Panc1 (cell line): ENCODE measurements around the gene VAPA. TPM values are rescaled to one million over a fixed set of nuclear protein-coding genes. Genes with fewer than 3 reads are reported as not detected.

ENCODE experiments used
- ATAC-seq: fragments of 200-7000 bp; cut with Tn5 transposase; 2 replicates; pipeline ENCODE4 v1.9.1; 2020; ENCODE audit warnings: mild to moderate bottlenecking, moderate library complexity
- BruUV-seq: library from RNA; stranded (reverse); fragments of 400-500 nt; replicated peaks from 2 replicates; lab custom pipeline; 2021; lab: Mats Ljungman, UMichigan
- CTCF ChIA-PET: fragments of 300-600 bp; sonication (Branson Sonifier 250); formaldehyde crosslinking; loops from one replicate; lab custom pipeline; 2022; ENCODE audit warnings: antibody characterized with exemption; lab: Charles Lee
- POLR2A ChIA-PET: fragments of 300-600 bp; sonication (Branson Sonifier 250); formaldehyde crosslinking; loops from one replicate; lab custom pipeline; 2022; ENCODE audit warnings: antibody characterized with exemption; lab: Charles Lee
- DNase-seq: peaks from one replicate; pipeline ENCODE4 v3.0.0-alpha.2; 2010; ENCODE audit warnings: low read depth, low spot score
- H3K27ac ChIP-seq: 2 replicates; pipeline ENCODE4 v1.5.1; 2011; ENCODE audit warnings: mild to moderate bottlenecking, low read length, inconsistent platforms
- H3K27me3 ChIP-seq: fragments of 200-500 bp; sonication (Bioruptor generic); 2 replicates; pipeline ENCODE4 v1.6.0; 2014; ENCODE audit warnings: low read length, inconsistent platforms; ENCODE audit not compliant: control insufficient read depth, insufficient read depth
- H3K36me3 ChIP-seq: fragments of 200-500 bp; sonication (Bioruptor generic); 2 replicates; pipeline ENCODE4 v1.5.1; 2014; ENCODE audit warnings: inconsistent platforms, mild to moderate bottlenecking, low read length, moderate library complexity; ENCODE audit not compliant: control insufficient read depth, insufficient read depth
- H3K4me1 ChIP-seq: 2 replicates; pipeline ENCODE4 v1.5.1; 2011; ENCODE audit warnings: inconsistent platforms, mild to moderate bottlenecking, low read length, moderate library complexity; ENCODE audit not compliant: control insufficient read depth, insufficient read depth
- H3K4me3 ChIP-seq, 2 experiments: 2 replicates each; pipeline ENCODE4 v1.5.1; 2011 to 2012; ENCODE audit warnings: low read depth in 2 of 2, low read length in 2 of 2, mild to moderate bottlenecking in 2 of 2, inconsistent platforms in 1 of 2, moderate library complexity in 1 of 2
- H3K9me3 ChIP-seq: fragments of 200-500 bp; sonication (Bioruptor generic); 2 replicates; pipeline ENCODE4 v1.5.1; 2014; ENCODE audit warnings: low read depth, mild to moderate bottlenecking, inconsistent platforms, low read length, moderate library complexity; ENCODE audit not compliant: control insufficient read depth, insufficient read depth
- POLR2AphosphoS5 ChIP-seq: IDR thresholded peaks from 2 replicates; pipeline ENCODE4 v1.6.1; 2012; ENCODE audit warnings: mild to moderate bottlenecking, low read depth, low read length, moderate library complexity
- REST ChIP-seq, 2 experiments: IDR thresholded peaks; 2 replicates each; pipeline ENCODE4 v1.6.1; 2011 to 2012; ENCODE audit warnings: low read depth in 2 of 2, control low read depth in 1 of 2, low read length in 1 of 2, mild to moderate bottlenecking in 1 of 2, moderate library complexity in 1 of 2; ENCODE audit not compliant: insufficient read depth in 1 of 2
- SIN3A ChIP-seq: IDR thresholded peaks from 2 replicates; pipeline ENCODE4 v1.6.1; 2012; ENCODE audit warnings: low read depth, mild to moderate bottlenecking, low read length, moderate library complexity, borderline replicate concordance; ENCODE audit not compliant: insufficient read depth
- TCF7L2 ChIP-seq: IDR thresholded peaks from 2 replicates; pipeline ENCODE4 v1.6.1; 2011; ENCODE audit warnings: mild to moderate bottlenecking, low read depth, low read length, inconsistent platforms
- in situ Hi-C: cut with HindIII; loops from 2 replicates; pipeline ENCODE4 v1.10.0; 2016; ENCODE audit warnings: low sequenced_read_pairs, low pct_unique_long_range_greater_than_20kb
- intact Hi-C: fragments of 100-400 bp; cut with micrococcal nuclease; formaldehyde crosslinking; loops from one replicate; pipeline ENCODE4 v1.10.0; 2022; ENCODE audit not compliant: unreplicated experiment
- total RNA-seq: library from RNA; stranded (reverse); gene quantifications from one replicate; pipeline ENCODE4 v1.2.1, GENCODE V29; 2021; ENCODE audit not compliant: unreplicated experiment
- TF ChIP-seq, protein P1 (sequence below): fragments of 450-650 bp; IDR thresholded peaks from 2 replicates; pipeline ENCODE4 v1.5.1; 2017; ENCODE audit warnings: mild to moderate bottlenecking

The VAPA gene
- total RNA-seq, 1 experiment from 2014 or later: 228 TPM

DNA sequence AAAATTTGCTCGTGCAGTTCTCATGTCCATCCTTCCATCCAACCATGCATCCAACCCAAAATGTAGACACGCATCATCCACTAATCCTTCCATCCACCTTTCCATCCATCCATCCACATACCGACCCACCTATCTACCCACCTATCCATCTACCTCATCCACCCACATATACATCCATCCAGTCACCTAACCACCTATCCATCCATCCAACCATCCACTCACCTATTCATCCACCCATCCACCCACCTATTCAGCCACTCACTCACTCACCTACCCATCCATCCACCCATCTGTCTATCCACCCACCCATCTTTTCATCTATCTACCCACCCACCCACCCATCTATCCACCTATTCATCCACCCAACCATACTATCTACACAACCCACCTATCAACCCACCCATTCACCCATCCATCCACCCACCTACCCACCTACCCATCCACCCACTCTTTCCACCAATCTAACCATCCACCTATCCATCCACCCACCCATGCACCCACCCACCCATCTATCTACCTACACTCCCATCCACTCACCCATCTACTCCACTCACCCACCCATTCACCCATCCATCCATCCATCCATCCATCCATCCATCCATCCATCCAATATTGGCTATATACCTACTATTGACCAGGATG, 94.3 kb downstream of the VAPA start:
- TF ChIP-seq, protein P1, sequence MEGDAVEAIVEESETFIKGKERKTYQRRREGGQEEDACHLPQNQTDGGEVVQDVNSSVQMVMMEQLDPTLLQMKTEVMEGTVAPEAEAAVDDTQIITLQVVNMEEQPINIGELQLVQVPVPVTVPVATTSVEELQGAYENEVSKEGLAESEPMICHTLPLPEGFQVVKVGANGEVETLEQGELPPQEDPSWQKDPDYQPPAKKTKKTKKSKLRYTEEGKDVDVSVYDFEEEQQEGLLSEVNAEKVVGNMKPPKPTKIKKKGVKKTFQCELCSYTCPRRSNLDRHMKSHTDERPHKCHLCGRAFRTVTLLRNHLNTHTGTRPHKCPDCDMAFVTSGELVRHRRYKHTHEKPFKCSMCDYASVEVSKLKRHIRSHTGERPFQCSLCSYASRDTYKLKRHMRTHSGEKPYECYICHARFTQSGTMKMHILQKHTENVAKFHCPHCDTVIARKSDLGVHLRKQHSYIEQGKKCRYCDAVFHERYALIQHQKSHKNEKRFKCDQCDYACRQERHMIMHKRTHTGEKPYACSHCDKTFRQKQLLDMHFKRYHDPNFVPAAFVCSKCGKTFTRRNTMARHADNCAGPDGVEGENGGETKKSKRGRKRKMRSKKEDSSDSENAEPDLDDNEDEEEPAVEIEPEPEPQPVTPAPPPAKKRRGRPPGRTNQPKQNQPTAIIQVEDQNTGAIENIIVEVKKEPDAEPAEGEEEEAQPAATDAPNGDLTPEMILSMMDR: no peak
- TF ChIP-seq TCF7L2: no peak
- TF ChIP-seq REST (IDR thresholded peaks at IDR 0.05; ENCODE audit: insufficient read depth in 1 of 2, low read depth in 2 of 2, low read length in 1 of 2): no peak
- no peak for TF ChIP-seq POLR2AphosphoS5
- no peak for TF ChIP-seq SIN3A

More for the DNA sequence above, 94.3 kb downstream of the VAPA start:
- in situ Hi-C loops (no loop called here), intact Hi-C loops (no loop called here)
- POLR2A ChIA-PET: no interaction called here
- ATAC-seq (no peak), DNase-seq (no peak)
- no peak overlapping the region for H3K27ac ChIP-seq
- H3K9me3 ChIP-seq: no peaks in the 10 kb centered on the region
- no peak overlapping the region for H3K4me3 ChIP-seq
- H3K36me3 ChIP-seq: no peaks in the 10 kb centered on the region
- H3K27me3 ChIP-seq: no peaks in the 10 kb centered on the region
- BruUV-seq: no TSS peak
- no peaks in the 10 kb centered on the region; the same call in 1 of the 2 replicates for H3K4me1 ChIP-seq
- CTCF ChIA-PET: no interaction called here

Other genes with a start within 250 kb of the VAPA start
- 118 TPM for gene RAB31, start 205.7 kb upstream of the VAPA start, total RNA-seq
- 0.90 TPM for gene TXNDC2, start 28.0 kb upstream of the VAPA start, total RNA-seq